SK-N-SH (cell line): ENCODE data around the gene SP100. TPM values are rescaled to one million over a fixed set of nuclear protein-coding genes. Genes with fewer than 3 reads are reported as not detected.

Experiments
- CTCF ChIA-PET: fragments of 300-600, 350-600 bp; formaldehyde crosslinking; extraction: SDS; loops from one replicate; lab custom pipeline; 2021; lab: Yijun Ruan, JAX
- POLR2A ChIA-PET: fragments of 350-600 bp; sonication (Branson Sonifier 250); formaldehyde crosslinking; extraction: SDS; loops from one replicate; lab custom pipeline; 2020; ENCODE audit warnings: antibody characterized with exemption, inconsistent platforms; lab: Yijun Ruan, JAX
- DNase-seq: peaks from one replicate; pipeline ENCODE4 v3.0.0; 2012
- H2AFZ ChIP-seq: fragments of 200-600 bp; sonication (generic); 2 replicates; pipeline ENCODE4 v1.8.1; 2016; ENCODE audit warnings: antibody characterized with exemption, mild to moderate bottlenecking, low read depth
- H3F3A ChIP-seq: fragments of 200-600 bp; sonication (generic); replicated peaks from 2 replicates; pipeline ENCODE3; 2016; ENCODE audit warnings: antibody characterized with exemption, mild to moderate bottlenecking; ENCODE audit not compliant: insufficient read depth
- H3K27ac ChIP-seq, 2 experiments: fragments of 200-500 bp in 1 of 2; fragments of 200-600 bp in 1 of 2; sonication (Bioruptor generic) in 1 of 2; sonication (generic), shearing (Covaris generic) in 1 of 2; 2 replicates each; pipeline versions ENCODE4 v1.5.1 to v1.6.1; 2014 to 2016; ENCODE audit warnings: low read depth in 2 of 2, inconsistent platforms in 1 of 2, low read length in 1 of 2, mild to moderate bottlenecking in 1 of 2, mixed read lengths in 1 of 2
- H3K27me3 ChIP-seq: fragments of 200-600 bp; sonication (generic), shearing (Covaris generic); 2 replicates; pipeline ENCODE4 v1.6.1; 2016; ENCODE audit warnings: mixed run types; ENCODE audit not compliant: insufficient read depth
- H3K36me3 ChIP-seq, 2 experiments: fragments of 200-500 bp in 1 of 2; fragments of 200-600 bp in 1 of 2; sonication (Bioruptor generic) in 1 of 2; sonication (generic) in 1 of 2; replicated peaks in 1 of 2; 2 replicates each; pipeline versions ENCODE3 to v1.5.1; 2014 to 2016; ENCODE audit warnings: low read length in 1 of 2, mild to moderate bottlenecking in 1 of 2; ENCODE audit not compliant: insufficient read depth in 2 of 2, control insufficient read depth in 1 of 2
- H3K4me1 ChIP-seq, 2 experiments: fragments of 200-500 bp in 1 of 2; fragments of 200-600 bp in 1 of 2; sonication (Bioruptor generic) in 1 of 2; sonication (generic), shearing (Covaris generic) in 1 of 2; 2 replicates each; pipeline versions ENCODE4 v1.5.1 to v1.6.1; 2014 to 2016; ENCODE audit warnings: low read depth in 1 of 2, low read length in 1 of 2, mixed run types in 1 of 2; ENCODE audit not compliant: insufficient read depth in 2 of 2, control insufficient read depth in 1 of 2
- H3K4me2 ChIP-seq: fragments of 200-600 bp; sonication (generic), shearing (Covaris generic); 2 replicates; pipeline ENCODE4 v1.6.1; 2017; ENCODE audit warnings: mixed run types
- H3K4me3 ChIP-seq, 2 experiments: fragments of 200-500 bp in 1 of 2; fragments of 200-600 bp in 1 of 2; sonication (Bioruptor generic) in 1 of 2; sonication (generic), shearing (Covaris generic) in 1 of 2; 2 replicates each; pipeline versions ENCODE4 v1.5.1 to v1.8.1; 2014 to 2016; ENCODE audit warnings: low read depth in 2 of 2, inconsistent platforms in 1 of 2, low read length in 1 of 2, mild to moderate bottlenecking in 1 of 2, mixed read lengths in 1 of 2, moderate library complexity in 1 of 2
- H3K79me2 ChIP-seq: fragments of 200-600 bp; sonication (generic); 2 replicates; pipeline ENCODE4 v1.8.1; 2017; ENCODE audit warnings: mild to moderate bottlenecking; ENCODE audit not compliant: insufficient read depth
- H3K9ac ChIP-seq: fragments of 200-600 bp; sonication (generic); 2 replicates; pipeline ENCODE4 v1.6.1; 2017; ENCODE audit warnings: mixed run types
- H3K9me2 ChIP-seq: fragments of 200-600 bp; sonication (generic); 2 replicates; pipeline ENCODE4 v1.6.1; 2017; ENCODE audit warnings: mixed run types
- H3K9me3 ChIP-seq: fragments of 200-600 bp; sonication (generic); 2 replicates; pipeline ENCODE4 v1.6.1; 2017; ENCODE audit warnings: mixed run types, mild to moderate bottlenecking, moderate library complexity
- H4K20me1 ChIP-seq: fragments of 200-600 bp; sonication (generic); 2 replicates; pipeline ENCODE4 v1.6.1; 2017; ENCODE audit warnings: mild to moderate bottlenecking, mixed run types; ENCODE audit not compliant: insufficient read depth
- CHD2 ChIP-seq: fragments of 150-350 bp; IDR thresholded peaks from 2 replicates; pipeline ENCODE4 v1.6.1; 2018; ENCODE audit warnings: low read length; ENCODE audit not compliant: partially characterized antibody
- ELF1 ChIP-seq: IDR thresholded peaks from 2 replicates; pipeline ENCODE4 v1.4.0; 2012
- EP300 ChIP-seq, 2 experiments: IDR thresholded peaks; 2 replicates each; pipeline versions ENCODE4 v1.4.0 to v1.6.1; 2012; ENCODE audit warnings: borderline replicate concordance in 1 of 2, low read depth in 1 of 2, low read length in 1 of 2
- FOXJ3 ChIP-seq: sonication (generic); formaldehyde crosslinking; IDR thresholded peaks from 2 replicates; pipeline ENCODE4 v1.5.1; 2020; ENCODE audit warnings: mild to moderate bottlenecking, missing genetic modification reagents
- FOXM1 ChIP-seq: IDR thresholded peaks from 2 replicates; pipeline ENCODE4 v1.4.0; 2012; ENCODE audit warnings: low read depth, mild to moderate bottlenecking
- GABPA ChIP-seq: IDR thresholded peaks from 2 replicates; pipeline ENCODE4 v1.4.0; 2012; ENCODE audit warnings: low read depth, mild to moderate bottlenecking
- JUND ChIP-seq: IDR thresholded peaks from 2 replicates; pipeline ENCODE4 v1.4.0; 2012
- MAX ChIP-seq: IDR thresholded peaks from 2 replicates; pipeline ENCODE4 v1.4.0; 2012; ENCODE audit warnings: low read depth
- MEF2A ChIP-seq: IDR thresholded peaks from 2 replicates; pipeline ENCODE4 v1.4.0; 2012; ENCODE audit warnings: low read depth, borderline replicate concordance
- MXI1 ChIP-seq: IDR thresholded peaks from 2 replicates; pipeline ENCODE4 v1.6.1; 2012; ENCODE audit warnings: mild to moderate bottlenecking, low read depth, low read length, improper control_type of control experiment
- NFIC ChIP-seq: IDR thresholded peaks from 2 replicates; pipeline ENCODE4 v1.4.0; 2012; ENCODE audit warnings: borderline replicate concordance
- POLR2AphosphoS5 ChIP-seq: IDR thresholded peaks from 2 replicates; pipeline ENCODE4 v1.6.1; 2012; ENCODE audit warnings: low read depth, low read length
- RAD21 ChIP-seq: IDR thresholded peaks from 2 replicates; pipeline ENCODE4 v1.6.1; 2012; ENCODE audit warnings: mild to moderate bottlenecking, low read length
- RFX5 ChIP-seq: IDR thresholded peaks from 2 replicates; pipeline ENCODE4 v1.6.1; 2012; ENCODE audit warnings: mild to moderate bottlenecking, improper control_type of control experiment, low read length
- SIN3A ChIP-seq: IDR thresholded peaks from 2 replicates; pipeline ENCODE4 v1.6.1; 2012; ENCODE audit warnings: low read depth, mild to moderate bottlenecking, low read length, moderate library complexity, borderline replicate concordance
- TAF1 ChIP-seq: IDR thresholded peaks from 2 replicates; pipeline ENCODE4 v1.6.1; 2012; ENCODE audit warnings: low read depth, mild to moderate bottlenecking, low read length, moderate library complexity, borderline replicate concordance
- TEAD4 ChIP-seq: IDR thresholded peaks from 2 replicates; pipeline ENCODE4 v1.4.0; 2012; ENCODE audit warnings: mild to moderate bottlenecking, borderline replicate concordance; ENCODE audit not compliant: insufficient read depth
- USF1 ChIP-seq: IDR thresholded peaks from 2 replicates; pipeline ENCODE4 v1.4.0; 2012; ENCODE audit warnings: low read depth, borderline replicate concordance
- YY1 ChIP-seq: IDR thresholded peaks from 2 replicates; pipeline ENCODE4 v1.4.0; 2012; ENCODE audit warnings: low read depth, mild to moderate bottlenecking
- ZBTB33 ChIP-seq: IDR thresholded peaks from 2 replicates; pipeline ENCODE4 v1.4.0; 2012; ENCODE audit warnings: low read depth, borderline replicate concordance
- WGBS: methylation state at CpG from one replicate; pipeline ENCODE4 v1.1.6; 2017; ENCODE audit warnings: low lambda C conversion rate; 5-methylcytosine and 5-hydroxymethylcytosine counted together
- polyA plus RNA-seq, 3 experiments: library from polyadenylated mRNA; depleted of rRNA; stranded (reverse); fragments of >200 nt; gene quantifications; 2 replicates each; pipeline ENCODE4 v1.2.3, GENCODE V29; 2012

SP100 gene
- polyA plus RNA-seq, 1 of the 3 experiments (the other 2 are of a cell fraction), result 38.1 TPM

GRCh38 chr2:230591850-230592249 lies 175.8 kb downstream of the SP100 start:
- Histone ChIP-seq H3F3A (no peaks in the 10 kb centered on the region), H3K9me3 (no peaks in the 10 kb centered on the region), H3K36me3 (no peaks in the 10 kb centered on the region), H3K9ac (no peak overlapping the region), H2AFZ (no peak overlapping the region), H3K4me3 (no peak overlapping the region), H3K4me1 (no peaks in the 10 kb centered on the region), H3K9me2 (no peaks in the 10 kb centered on the region), H4K20me1 (no peaks in the 10 kb centered on the region), H3K27ac (no peak overlapping the region), H3K27me3 (no peaks in the 10 kb centered on the region), H3K4me2 (no peak overlapping the region), H3K79me2 (no peaks in the 10 kb centered on the region)
- ChIA-PET POLR2A (no interaction called here), CTCF (no interaction called here)
- TF ChIP-seq RFX5 (no peak), NFIC (no peak), USF1 (no peak), MAX (no peak), MXI1 (no peak), RAD21 (no peak), YY1 (no peak), ZBTB33 (no peak), TEAD4 (no peak), FOXJ3 (no peak), TAF1 (no peak), JUND (no peak), GABPA (no peak), POLR2AphosphoS5 (no peak), MEF2A (no peak), ELF1 (no peak), SIN3A (no peak)
- 58% methylated on average over 6 of the region's 6 CpGs for WGBS
- no peak for DNase-seq

GRCh38 chr2:230592775-230593174 lies 176.8 kb downstream of the SP100 start:
- TF ChIP-seq RAD21 (no peak), RFX5 (no peak), FOXM1 (no peak), TEAD4 (no peak), MAX (no peak), TAF1 (no peak), EP300 (IDR thresholded peaks at IDR 0.05; ENCODE audit: borderline replicate concordance in 1 of 2, low read depth in 1 of 2, low read length in 1 of 2) (no peak), CHD2 (no peak)
- ChIA-PET CTCF (interaction anchor here (1.5 kb wide), 1 partner anchor 9 kb away, joined by 3 read pairs; no protein-coding TSS in a partner anchor), POLR2A (no interaction called here)
- Histone ChIP-seq H3F3A (no peaks in the 10 kb centered on the region), H3K79me2 (no peaks in the 10 kb centered on the region), H3K4me2 (no peak overlapping the region), H2AFZ (no peak overlapping the region), H3K9ac (no peak overlapping the region), H4K20me1 (no peaks in the 10 kb centered on the region), H3K9me2 (no peaks in the 10 kb centered on the region), H3K9me3 (no peaks in the 10 kb centered on the region), H3K27me3 (no peaks in the 10 kb centered on the region), H3K27ac (no peak overlapping the region), H3K4me3 (no peak overlapping the region), H3K4me1 (no peaks in the 10 kb centered on the region), H3K36me3 (no peaks in the 10 kb centered on the region)
- no peak for DNase-seq
- WGBS, result 72% methylated on average over 4 of the region's 4 CpGs
